Coronary artery (tissue), 2 donors: ENCODE data around the gene ME3.

Source experiments
- DNase-seq: peaks from one replicate; pipeline ENCODE4 v3.0.0-alpha.2; 2017; ENCODE audit warnings: low spot score
- H3K27ac ChIP-seq, 2 donors: fragments of 200-600 bp; sonication (generic); one replicate each; pipeline ENCODE4 v1.5.1; 2016 to 2019
- H3K4me3 ChIP-seq: fragments of 200-600 bp; sonication (generic); 2 replicates; pipeline ENCODE4 v1.5.1; 2016; ENCODE audit warnings: mild to moderate bottlenecking, moderate library complexity
- TF ChIP-seq, protein P1 (sequence below): fragments of 200-600 bp; sonication (generic); IDR thresholded peaks from one replicate; pipeline ENCODE4 v1.5.1; 2019; ENCODE audit warnings: antibody characterized with exemption

Gene ME3

GRCh38 chr11:86513138-86513537 is 159.3 kb downstream of the ME3 start:
- no peak for DNase-seq
- TF ChIP-seq, protein P1, sequence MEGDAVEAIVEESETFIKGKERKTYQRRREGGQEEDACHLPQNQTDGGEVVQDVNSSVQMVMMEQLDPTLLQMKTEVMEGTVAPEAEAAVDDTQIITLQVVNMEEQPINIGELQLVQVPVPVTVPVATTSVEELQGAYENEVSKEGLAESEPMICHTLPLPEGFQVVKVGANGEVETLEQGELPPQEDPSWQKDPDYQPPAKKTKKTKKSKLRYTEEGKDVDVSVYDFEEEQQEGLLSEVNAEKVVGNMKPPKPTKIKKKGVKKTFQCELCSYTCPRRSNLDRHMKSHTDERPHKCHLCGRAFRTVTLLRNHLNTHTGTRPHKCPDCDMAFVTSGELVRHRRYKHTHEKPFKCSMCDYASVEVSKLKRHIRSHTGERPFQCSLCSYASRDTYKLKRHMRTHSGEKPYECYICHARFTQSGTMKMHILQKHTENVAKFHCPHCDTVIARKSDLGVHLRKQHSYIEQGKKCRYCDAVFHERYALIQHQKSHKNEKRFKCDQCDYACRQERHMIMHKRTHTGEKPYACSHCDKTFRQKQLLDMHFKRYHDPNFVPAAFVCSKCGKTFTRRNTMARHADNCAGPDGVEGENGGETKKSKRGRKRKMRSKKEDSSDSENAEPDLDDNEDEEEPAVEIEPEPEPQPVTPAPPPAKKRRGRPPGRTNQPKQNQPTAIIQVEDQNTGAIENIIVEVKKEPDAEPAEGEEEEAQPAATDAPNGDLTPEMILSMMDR: no peak
- Histone ChIP-seq H3K4me3 (no peak overlapping the region), H3K27ac (no peak overlapping the region)

DNA sequence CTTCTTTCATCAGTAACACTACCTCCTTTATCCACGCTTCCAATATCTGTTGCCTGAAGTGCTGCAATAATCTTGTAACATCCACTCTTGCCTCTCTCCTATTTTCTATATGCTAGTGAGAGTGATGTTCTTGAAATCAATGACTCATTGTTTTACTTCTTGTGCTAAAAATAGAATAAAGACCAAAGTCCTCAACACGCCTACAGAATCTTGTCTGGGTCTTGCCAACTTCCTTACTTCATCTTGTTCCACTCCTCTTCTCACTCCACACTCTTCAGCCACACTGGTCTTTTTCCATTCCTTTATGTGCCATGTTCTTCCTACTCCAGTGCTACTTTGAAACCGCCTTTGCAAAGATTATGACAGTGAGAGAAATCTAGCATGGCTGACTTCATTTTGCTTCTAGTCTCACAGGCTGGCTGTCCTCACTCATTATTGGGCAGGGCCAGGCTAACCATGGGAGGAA is 161.3 kb downstream of the ME3 start:
- Histone ChIP-seq H3K4me3 (no peak overlapping the region), H3K27ac (peak overlapping the region in 1 of 2 donors; percentile 45)
- no peak for DNase-seq
- TF ChIP-seq, protein P1: no peak

GRCh38 chr11:86510674-86511073 is 161.7 kb downstream of the ME3 start:
- no peak for DNase-seq
- Histone ChIP-seq H3K27ac (no peak overlapping the region), H3K4me3 (no peak overlapping the region)
- TF ChIP-seq, protein P1: no peak

DNA sequence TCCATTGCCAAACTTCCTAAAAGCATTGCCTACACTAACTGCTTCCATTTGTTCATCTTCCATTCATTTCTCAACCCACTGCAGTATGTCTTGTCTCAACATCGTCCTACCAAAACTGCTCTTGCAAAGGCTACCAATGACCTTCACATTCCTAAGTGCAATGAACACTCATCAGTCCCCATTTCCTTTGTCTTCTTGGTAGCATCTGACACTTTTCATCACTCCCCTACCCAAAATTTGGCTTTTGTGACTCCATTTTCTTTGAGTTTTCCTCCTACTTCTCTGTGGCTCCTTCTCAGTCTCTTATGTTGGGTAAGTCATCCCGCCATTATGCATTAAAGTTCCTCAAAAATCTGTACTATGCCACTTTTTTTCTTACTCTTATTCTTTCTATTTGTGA is 162.3 kb downstream of the ME3 start:
- TF ChIP-seq, protein P1: no peak

DNA sequence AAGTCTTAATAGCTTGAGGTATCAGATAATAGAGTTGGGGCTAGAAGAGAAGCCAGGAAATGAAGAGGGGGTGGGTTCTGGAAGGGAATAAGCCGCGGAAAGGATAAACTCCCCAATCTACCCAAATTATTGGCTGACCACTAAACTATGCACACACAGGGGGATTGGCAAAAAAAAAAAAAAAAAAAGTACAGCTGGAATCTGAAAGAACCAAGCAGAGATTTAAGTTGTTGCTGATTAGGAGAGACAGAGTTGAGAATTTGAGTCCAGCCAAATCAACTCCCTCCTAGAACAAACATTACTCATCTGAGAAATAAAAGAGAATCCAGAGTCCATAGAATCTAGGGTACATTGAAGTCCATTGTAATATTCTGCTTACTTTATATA is 162.8 kb downstream of the ME3 start:
- H3K4me3 ChIP-seq: no peak overlapping the region
- no peak overlapping the region for H3K27ac ChIP-seq
- DNase-seq: no peak
- TF ChIP-seq, protein P1: no peak

More for the DNA sequence above, 162.3 kb downstream of the ME3 start:
- Histone ChIP-seq H3K27ac (no peak overlapping the region), H3K4me3 (no peak overlapping the region)
- no peak for DNase-seq

DNA sequence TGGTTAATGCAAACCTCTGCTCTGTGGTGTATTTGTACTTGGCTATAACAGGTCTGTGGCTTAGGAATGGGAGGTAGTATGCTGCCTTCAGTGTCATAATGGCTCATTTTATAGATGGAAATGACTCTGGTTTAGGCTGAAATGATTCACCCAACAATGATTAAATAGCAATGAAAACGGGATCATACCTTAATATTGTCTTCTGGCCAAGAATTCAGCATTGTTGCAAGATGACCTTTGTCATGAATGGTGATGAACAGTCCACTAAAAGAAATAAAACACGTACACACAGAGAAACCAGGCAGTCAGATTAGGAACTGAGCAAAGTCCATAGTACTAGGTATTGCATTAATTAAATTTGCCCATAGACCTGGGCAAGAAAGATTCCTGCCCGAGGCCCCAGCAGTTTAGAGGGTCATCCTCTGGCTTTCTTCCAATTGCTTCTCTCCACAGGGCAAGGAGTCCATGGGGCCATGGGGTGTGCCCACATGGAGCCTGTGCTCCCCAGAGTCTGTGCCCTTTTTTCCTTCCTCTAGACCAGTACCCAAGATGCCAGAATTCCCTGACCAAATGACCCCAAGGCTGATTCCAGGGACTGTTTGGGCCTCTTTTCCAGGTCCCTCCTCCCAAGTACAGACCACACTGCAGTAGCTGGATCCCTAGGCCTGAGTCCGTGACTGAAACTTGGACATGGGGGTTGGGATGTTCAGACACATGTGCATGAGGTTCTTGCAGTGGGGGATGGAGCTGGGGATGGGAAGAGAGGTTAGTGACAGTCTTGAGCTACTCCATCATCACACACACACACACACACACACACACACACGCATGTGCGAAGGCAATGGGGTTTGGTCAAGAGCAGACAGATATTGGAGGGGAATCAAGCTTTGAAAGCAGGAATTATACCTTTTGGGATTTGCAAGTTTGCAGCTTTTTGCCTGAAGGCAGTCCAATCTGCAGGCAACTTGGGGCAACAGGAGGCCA is 163.5 kb downstream of the ME3 start:
- no peak overlapping the region for H3K4me3 ChIP-seq
- no peak for DNase-seq
- H3K27ac ChIP-seq: no peak overlapping the region
- TF ChIP-seq, protein P1: no peak
